ENCODE results near the gene CXCL13. TPM values are rescaled to one million over a fixed set of nuclear protein-coding genes. Genes with fewer than 3 reads are reported as not detected.
"Not testable (repeated sequence)": the region's sequence is repeated elsewhere in the genome, so short reads cannot be mapped to it uniquely, and the experiment has no call there.

The CXCL13 gene
- total and polyA plus RNA-seq, 4 donors = 1.2 to 4.0 (median 2.8) TPM; not detected in 1

GRCh38 chr4:77653162-77653758, 47.6 kb downstream of the CXCL13 start:
- Histone ChIP-seq H3K27me3 (ENCODE audit: control insufficient read depth in 4 of 4, insufficient read depth in 4 of 4, low read length in 3 of 4) (no peaks in the 10 kb centered on the region), H3K4me3 (ENCODE audit: low read depth in 1 of 3, low read length in 3 of 3) (no peak overlapping the region), H3K27ac (ENCODE audit: low read depth in 1 of 2, low read length in 2 of 2) (no peak overlapping the region), H3K9ac (ENCODE audit: low read depth in 1 of 2, low read length in 2 of 2) (peak overlapping the region in 1 of 2 donors; percentile 7), H3K4me1 (ENCODE audit: control insufficient read depth in 4 of 4, insufficient read depth in 4 of 4, low read length in 3 of 4) (peaks cover 2 to 17% (median 10%) of the 10 kb centered on the region in 4 donors), H3K36me3 (ENCODE audit: control insufficient read depth in 4 of 4, insufficient read depth in 3 of 4, low read depth in 1 of 4, low read length in 3 of 4) (no peaks in the 10 kb centered on the region), H3K9me3 (ENCODE audit: control insufficient read depth in 4 of 4, low read length in 3 of 4) (no peaks in the 10 kb centered on the region)
- 47% methylated on average over 2 of the region's 2 CpGs for WGBS
- TF ChIP-seq ATF3 (IDR thresholded peaks at IDR 0.05) = no peak
- TF ChIP-seq GABPA (IDR thresholded peaks at IDR 0.05 in 1 of 2, conservative IDR thresholded peaks at IDR 0.05 in 1 of 2) = no peak
- TF ChIP-seq JUND (IDR thresholded peaks at IDR 0.05) = peak in 1 of 2 donors; percentile 14
- no peak for TF ChIP-seq YY1 (IDR thresholded peaks at IDR 0.05)
- DNase-seq (ENCODE audit: low spot score) = no peak

DNA sequence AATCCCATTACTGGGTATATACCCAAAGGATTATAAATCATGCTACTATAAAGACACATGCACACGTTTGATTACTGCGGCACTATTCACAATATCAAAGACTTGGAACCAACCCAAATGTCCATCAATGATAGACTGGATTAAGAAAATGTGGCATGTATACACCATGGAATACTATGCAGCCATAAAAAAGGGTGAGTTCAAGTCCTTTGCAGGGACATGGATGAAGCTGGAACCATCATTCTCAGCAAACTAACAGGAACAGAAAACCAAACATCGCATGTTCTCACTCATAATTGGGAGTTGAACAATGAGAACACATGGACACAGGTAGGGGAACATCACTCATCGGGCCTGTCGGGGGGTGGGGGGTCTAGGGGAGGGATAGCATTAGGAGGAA, 54.7 kb downstream of the CXCL13 start:
- not testable (repeated sequence) for H3K9me3 ChIP-seq (ENCODE audit: control insufficient read depth in 4 of 4, low read length in 3 of 4); H3K4me3 ChIP-seq (ENCODE audit: low read depth in 1 of 3, low read length in 3 of 3); H3K9ac ChIP-seq (ENCODE audit: low read depth in 1 of 2, low read length in 2 of 2); H3K4me1 ChIP-seq (ENCODE audit: control insufficient read depth in 4 of 4, insufficient read depth in 4 of 4, low read length in 3 of 4); H3K36me3 ChIP-seq (ENCODE audit: control insufficient read depth in 4 of 4, insufficient read depth in 3 of 4, low read depth in 1 of 4, low read length in 3 of 4); H3K27ac ChIP-seq (ENCODE audit: low read depth in 1 of 2, low read length in 2 of 2); H3K27me3 ChIP-seq (ENCODE audit: control insufficient read depth in 4 of 4, insufficient read depth in 4 of 4, low read length in 3 of 4); DNase-seq (ENCODE audit: low spot score)
- WGBS = 92% methylated on average over 5 of the region's 5 CpGs

Other genes with a start within 250 kb of the CXCL13 start
- gene CNOT6L, start 213.5 kb downstream of the CXCL13 start, total RNA-seq = 10 to 100 TPM; 14.8 to 17.7 TPM
- gene CNOT6L, start 213.5 kb downstream of the CXCL13 start, polyA plus RNA-seq = 1 to 10 TPM; 4.4 to 6.2 TPM